Urinary bladder (tissue), 4 donors: ENCODE results near the gene IGSF21. TPM values are rescaled to one million over a fixed set of nuclear protein-coding genes. Genes with fewer than 3 reads are reported as not detected.

Experiments used
- DNase-seq: peaks from one replicate; pipeline ENCODE4 v3.0.0-alpha.2; 2015; ENCODE audit errors: extremely low spot score
- H3K27ac ChIP-seq: one replicate; pipeline ENCODE4 v1.5.1; 2013; ENCODE audit warnings: low read depth, mild to moderate bottlenecking, moderate library complexity
- H3K36me3 ChIP-seq: one replicate; pipeline ENCODE4 v1.6.1; 2013; ENCODE audit warnings: mild to moderate bottlenecking, moderate library complexity; ENCODE audit not compliant: insufficient read depth
- H3K4me1 ChIP-seq: one replicate; pipeline ENCODE4 v1.6.1; 2013; ENCODE audit warnings: mild to moderate bottlenecking, moderate library complexity; ENCODE audit not compliant: insufficient read depth
- H3K4me3 ChIP-seq: one replicate; pipeline ENCODE4 v1.5.1; 2013; ENCODE audit warnings: low read depth, low read length
- WGBS: extraction: QIAGEN DNeasy Blood & Tissue Kit; methylation state at CpG from one replicate; pipeline ENCODE4 v1.1.7; 2013; 5-methylcytosine and 5-hydroxymethylcytosine counted together
- polyA plus RNA-seq: library from polyadenylated mRNA; stranded (reverse); fragments of 200-250 nt; gene quantifications from one replicate; pipeline ENCODE4 v1.2.3, GENCODE V29; 2013
- total RNA-seq: library from RNA; depleted of rRNA; stranded (reverse); fragments of >200 nt; gene quantifications from one replicate; pipeline ENCODE4 v1.2.3, GENCODE V29; 2014
- donor health status: healthy with polysubstance abuse.
- donor health status: healthy.

IGSF21 gene
- total and polyA plus RNA-seq, 2 donors = 1.1 to 8.2 TPM

DNA sequence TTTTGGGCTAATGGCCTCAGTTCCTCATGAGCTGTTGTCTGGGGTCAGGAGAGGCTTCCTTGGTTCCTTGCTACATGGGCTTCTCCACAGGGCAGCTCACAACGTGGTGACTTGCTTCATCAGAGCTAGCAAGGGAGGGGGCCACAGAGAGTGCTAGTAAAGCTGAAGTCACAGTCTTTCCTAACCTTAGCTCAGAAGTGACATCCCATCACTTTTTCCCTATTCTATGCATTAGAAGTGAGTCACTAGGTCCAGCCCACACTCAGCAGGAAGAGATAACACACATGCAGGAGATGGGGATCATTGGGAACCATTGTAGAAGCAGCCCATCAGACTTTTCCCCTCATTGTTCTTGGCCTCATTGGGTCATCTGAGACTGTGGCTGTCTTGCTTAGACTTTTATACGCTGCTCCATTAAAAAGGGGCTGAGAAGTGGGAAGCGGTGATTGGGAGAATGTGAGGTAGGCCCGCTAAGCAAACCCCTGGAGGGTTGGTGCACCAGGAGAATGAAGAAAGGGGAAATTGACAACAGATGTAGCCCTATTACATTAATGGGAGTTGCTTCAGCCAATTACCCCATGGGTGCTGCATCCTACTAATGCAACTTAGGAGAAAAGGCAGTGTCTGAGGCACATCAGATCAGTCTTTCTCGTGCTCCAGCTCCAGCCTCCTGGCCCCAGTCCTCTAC, 22.1 kb upstream of the IGSF21 start:
- H3K4me3 ChIP-seq = no peak overlapping the region
- no peaks in the 10 kb centered on the region for H3K4me1 ChIP-seq
- 76% methylated on average over 5 of the region's 5 CpGs for WGBS
- no peak for DNase-seq
- H3K27ac ChIP-seq = no peak overlapping the region
- no peaks in the 10 kb centered on the region for H3K36me3 ChIP-seq

- H3K36me3 ChIP-seq = no peaks in the 10 kb centered on the region
- WGBS = 27% methylated on average over 10 of the region's 10 CpGs
- DNase-seq = no peak
- H3K4me1 ChIP-seq = no peaks in the 10 kb centered on the region
- H3K27ac ChIP-seq = no peak overlapping the region
- H3K4me3 ChIP-seq = no peak overlapping the region
These were observed 19.5 kb upstream of the IGSF21 start for GRCh38 chr1:18088077-18088594.

DNA sequence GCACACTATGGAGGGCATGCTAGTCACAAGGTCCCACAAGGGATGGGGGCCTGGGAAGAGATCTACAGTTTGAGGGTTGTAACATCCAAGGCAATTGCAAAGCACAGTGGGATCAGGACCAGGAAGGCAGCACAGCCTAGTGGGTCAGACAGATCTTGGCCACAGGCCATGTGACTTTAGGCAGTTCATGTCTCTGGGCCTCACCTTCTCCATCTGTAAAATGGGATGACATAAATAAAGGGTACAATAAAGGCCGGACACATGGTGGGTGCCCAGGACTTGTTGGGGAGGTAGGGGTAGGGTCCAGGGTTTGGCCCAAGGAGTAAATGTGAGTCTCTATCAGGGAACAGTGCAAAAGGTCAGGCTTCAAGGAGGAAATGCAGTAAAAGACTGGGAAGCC, 18.1 kb upstream of the IGSF21 start:
- H3K27ac ChIP-seq = no peak overlapping the region
- WGBS = 92% methylated on average over 1 of the region's 1 CpG
- H3K4me3 ChIP-seq = no peak overlapping the region
- no peak for DNase-seq
- H3K4me1 ChIP-seq = no peaks in the 10 kb centered on the region
- no peaks in the 10 kb centered on the region for H3K36me3 ChIP-seq

DNA sequence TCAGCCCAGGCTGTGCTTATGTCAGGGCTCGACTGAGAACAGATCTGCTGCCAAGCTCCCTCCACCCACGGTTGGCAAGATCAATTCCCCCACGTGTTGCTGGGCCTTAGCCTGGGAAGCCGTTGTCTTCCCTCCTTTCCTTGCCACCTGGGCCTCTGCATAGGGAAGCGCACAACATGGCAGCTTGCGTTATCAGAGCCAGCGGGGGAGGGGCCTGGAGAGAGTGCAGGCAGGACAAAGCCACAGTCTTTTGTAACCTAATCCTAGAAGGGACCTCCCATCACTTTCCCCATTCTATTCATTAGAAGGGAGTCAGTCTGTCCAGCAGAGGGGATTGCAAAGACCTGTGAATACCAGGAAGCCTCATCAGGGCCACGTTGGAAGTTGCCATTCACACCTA, 17.0 kb upstream of the IGSF21 start:
- no peak overlapping the region for H3K27ac ChIP-seq
- H3K4me1 ChIP-seq = no peaks in the 10 kb centered on the region
- H3K36me3 ChIP-seq = no peaks in the 10 kb centered on the region
- 34% methylated on average over 8 of the region's 8 CpGs for WGBS
- no peak for DNase-seq
- no peak overlapping the region for H3K4me3 ChIP-seq

GRCh38 chr1:18091660-18092446, 15.7 kb upstream of the IGSF21 start:
- no peak overlapping the region for H3K27ac ChIP-seq
- no peak overlapping the region for H3K4me3 ChIP-seq
- 47% methylated on average over 7 of the region's 7 CpGs for WGBS
- no peaks in the 10 kb centered on the region for H3K36me3 ChIP-seq
- DNase-seq = no peak
- H3K4me1 ChIP-seq = no peaks in the 10 kb centered on the region

- DNase-seq = no peak
- 43% methylated on average over 2 of the region's 2 CpGs for WGBS
- Histone ChIP-seq H3K4me3 (no peak overlapping the region), H3K4me1 (no peaks in the 10 kb centered on the region), H3K36me3 (no peaks in the 10 kb centered on the region), H3K27ac (no peak overlapping the region)
These were observed 14.4 kb upstream of the IGSF21 start for GRCh38 chr1:18093193-18093592.

GRCh38 chr1:18093646-18094045, 14.0 kb upstream of the IGSF21 start:
- H3K4me3 ChIP-seq = no peak overlapping the region
- H3K36me3 ChIP-seq = no peaks in the 10 kb centered on the region
- DNase-seq = no peak
- 94% methylated on average over 2 of the region's 2 CpGs for WGBS
- no peaks in the 10 kb centered on the region for H3K4me1 ChIP-seq
- H3K27ac ChIP-seq = no peak overlapping the region

- H3K4me1 ChIP-seq = no peaks in the 10 kb centered on the region
- DNase-seq = no peak
- H3K27ac ChIP-seq = no peak overlapping the region
- H3K36me3 ChIP-seq = no peaks in the 10 kb centered on the region
- 72% methylated on average over 1 of the region's 1 CpG for WGBS
- no peak overlapping the region for H3K4me3 ChIP-seq
These were observed 13.5 kb upstream of the IGSF21 start for GRCh38 chr1:18094096-18094495.

GRCh38 chr1:18097206-18097605, 10.4 kb upstream of the IGSF21 start:
- Histone ChIP-seq H3K27ac (no peak overlapping the region), H3K36me3 (no peaks in the 10 kb centered on the region), H3K4me1 (no peaks in the 10 kb centered on the region), H3K4me3 (no peak overlapping the region)
- no peak for DNase-seq

- H3K27ac ChIP-seq = no peak overlapping the region
- no peaks in the 10 kb centered on the region for H3K4me1 ChIP-seq
- H3K4me3 ChIP-seq = no peak overlapping the region
- no peak for DNase-seq
- 70% methylated on average over 2 of the region's 2 CpGs for WGBS
- H3K36me3 ChIP-seq = no peaks in the 10 kb centered on the region
These were observed 8.6 kb upstream of the IGSF21 start for GRCh38 chr1:18099026-18099425.

DNA sequence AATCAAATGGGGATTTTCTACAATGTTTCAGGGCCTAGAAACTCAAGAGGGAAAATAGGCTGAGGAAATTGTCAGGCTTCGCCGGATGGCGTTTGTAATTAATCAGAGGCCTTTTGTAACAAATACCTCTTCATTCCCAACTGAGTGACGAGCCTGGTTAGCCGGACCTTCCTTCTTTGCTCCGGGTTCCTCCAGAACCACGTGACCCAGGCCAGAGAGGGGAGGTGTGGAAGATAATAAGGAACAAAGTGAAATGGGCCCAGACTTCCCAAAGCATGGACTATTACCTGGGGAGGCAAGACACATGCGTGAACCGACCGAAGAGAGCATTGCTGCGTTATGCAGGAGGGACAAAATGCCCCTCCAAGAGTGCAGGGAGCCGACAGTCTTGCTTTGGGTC, 7.5 kb upstream of the IGSF21 start:
- Histone ChIP-seq H3K4me3 (no peak overlapping the region), H3K36me3 (no peaks in the 10 kb centered on the region), H3K27ac (no peak overlapping the region), H3K4me1 (no peaks in the 10 kb centered on the region)
- WGBS = 81% methylated on average over 12 of the region's 12 CpGs
- no peak for DNase-seq

- Histone ChIP-seq H3K27ac (no peak overlapping the region), H3K4me3 (no peak overlapping the region), H3K36me3 (no peaks in the 10 kb centered on the region), H3K4me1 (no peaks in the 10 kb centered on the region)
- 5% methylated on average over 10 of the region's 10 CpGs for WGBS
- peak; percentile 25 for DNase-seq
These were observed 7.0 kb upstream of the IGSF21 start for GRCh38 chr1:18100491-18101063.

DNA sequence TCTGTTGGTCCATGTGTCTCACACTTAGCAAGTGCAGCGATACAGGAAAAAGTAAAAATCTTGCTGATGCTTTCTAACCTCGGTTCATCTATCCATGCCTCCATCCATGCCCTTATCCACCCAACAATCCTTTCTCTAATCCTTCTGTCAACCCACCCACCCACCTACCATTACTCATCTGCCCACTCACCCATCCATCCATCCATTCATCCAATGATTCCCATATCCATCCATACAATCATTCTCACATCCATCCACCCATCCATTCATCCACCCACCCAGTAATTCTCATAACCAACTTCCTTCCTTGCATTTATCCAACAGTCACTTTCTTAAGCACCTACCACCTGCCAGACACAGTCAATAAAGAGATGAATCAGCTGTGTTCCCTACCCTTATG, 6.1 kb upstream of the IGSF21 start:
- WGBS = 86% methylated on average over 2 of the region's 2 CpGs
- Histone ChIP-seq H3K4me1 (no peaks in the 10 kb centered on the region), H3K36me3 (no peaks in the 10 kb centered on the region), H3K4me3 (no peak overlapping the region), H3K27ac (no peak overlapping the region)
- DNase-seq = no peak
